Keratinocyte (primary cell): ENCODE measurements around the gene DES. TPM values are rescaled to one million over a fixed set of nuclear protein-coding genes. Genes with fewer than 3 reads are reported as not detected.

Source experiments
- DNase-seq: peaks from one replicate; pipeline ENCODE4 v3.0.0-alpha.2; 2011; ENCODE audit warnings: low read depth, missing footprints, low spot score
- FAIRE-seq: peaks from 2 replicates; lab custom pipeline; 2011; peaks lifted over from hg19 to GRCh38; lab: Jason Lieb, UNC
- H2AFZ ChIP-seq: 2 replicates; pipeline ENCODE4 v1.6.0; 2012; ENCODE audit warnings: low read length, control low read depth, inconsistent platforms; ENCODE audit not compliant: control insufficient read depth
- H3K27ac ChIP-seq: 2 replicates; pipeline ENCODE4 v1.5.1; 2011; ENCODE audit warnings: low read length; ENCODE audit not compliant: control insufficient read depth, insufficient read depth
- H3K27me3 ChIP-seq: 3 replicates; pipeline ENCODE4 v1.6.0; 2011; ENCODE audit warnings: low read length; ENCODE audit not compliant: control insufficient read depth, insufficient read depth; ENCODE audit errors: extremely low read depth
- H3K36me3 ChIP-seq, 2 experiments: 2 replicates in 1 of 2; 3 replicates in 1 of 2; pipeline ENCODE4 v1.5.1; 2011; ENCODE audit warnings: low read length in 2 of 2, mild to moderate bottlenecking in 1 of 2; ENCODE audit not compliant: control insufficient read depth in 2 of 2, insufficient read depth in 2 of 2; ENCODE audit errors: extremely low read depth in 1 of 2
- H3K4me1 ChIP-seq: 3 replicates; pipeline ENCODE4 v1.5.1; 2011; ENCODE audit warnings: low read length; ENCODE audit not compliant: control insufficient read depth, insufficient read depth; ENCODE audit errors: extremely low read depth
- H3K4me2 ChIP-seq: 3 replicates; pipeline ENCODE4 v1.6.0; 2011; ENCODE audit warnings: low read depth, low read length; ENCODE audit not compliant: control insufficient read depth, insufficient read depth; ENCODE audit errors: extremely low read depth
- H3K4me3 ChIP-seq, 3 experiments: fragments of 200-600 bp in 1 of 3; sonication (generic) in 1 of 3; 2 replicates in 2 of 3; 3 replicates in 1 of 3; pipeline ENCODE4 v1.5.1; 2011 to 2016; ENCODE audit warnings: low read length in 3 of 3, mild to moderate bottlenecking in 3 of 3, control low read depth in 2 of 3, inconsistent platforms in 1 of 3, low read depth in 1 of 3, mixed read lengths in 1 of 3, mixed run types in 1 of 3, moderate library complexity in 1 of 3; ENCODE audit not compliant: control insufficient read depth in 2 of 3, insufficient read depth in 2 of 3; ENCODE audit errors: extremely low read depth in 1 of 3
- H3K79me2 ChIP-seq: 2 replicates; pipeline ENCODE4 v1.6.0; 2012; ENCODE audit warnings: low read length; ENCODE audit not compliant: control insufficient read depth, insufficient read depth
- H3K9ac ChIP-seq: 3 replicates; pipeline ENCODE4 v1.6.0; 2011; ENCODE audit warnings: low read length; ENCODE audit not compliant: control insufficient read depth, insufficient read depth; ENCODE audit errors: extremely low read depth
- H3K9me1 ChIP-seq: 3 replicates; pipeline ENCODE4 v1.6.0; 2011; ENCODE audit warnings: low read length; ENCODE audit not compliant: control insufficient read depth, insufficient read depth; ENCODE audit errors: extremely low read depth
- H3K9me3 ChIP-seq: 2 replicates; pipeline ENCODE4 v1.5.1; 2012; ENCODE audit warnings: low read depth, low read length; ENCODE audit not compliant: control insufficient read depth
- H4K20me1 ChIP-seq: 3 replicates; pipeline ENCODE4 v1.6.0; 2011; ENCODE audit warnings: low read length; ENCODE audit not compliant: control insufficient read depth, insufficient read depth; ENCODE audit errors: extremely low read depth
- CTCF ChIP-seq, 3 experiments: IDR thresholded peaks in 1 of 3; conservative IDR thresholded peaks in 1 of 3; optimal IDR thresholded peaks in 1 of 3; 2 replicates in 2 of 3; 3 replicates in 1 of 3; pipeline versions ENCODE3 to v1.5.1; 2011; ENCODE audit warnings: low read length in 3 of 3, mild to moderate bottlenecking in 3 of 3, moderate library complexity in 2 of 3, control low read depth in 1 of 3, inconsistent platforms in 1 of 3; ENCODE audit not compliant: insufficient read depth in 2 of 3; ENCODE audit errors: extremely low read depth in 1 of 3
- EZH2 ChIP-seq: IDR thresholded peaks from one replicate; pipeline ENCODE4 v1.6.1; 2012; ENCODE audit warnings: inconsistent platforms, mild to moderate bottlenecking, low read length, moderate library complexity
- dilution Hi-C: fragments of 300-500 bp; cut with MboI; formaldehyde crosslinking; loops from one replicate; pipeline ENCODE4 v1.7.0; 2020; ENCODE audit warnings: low sequenced_read_pairs; ENCODE audit not compliant: extremely low pct_ligation_motif_present
- polyA plus RNA-seq, 5 experiments: library from polyadenylated mRNA; depleted of rRNA in 3 of 5; stranded (reverse) in 3 of 5; stranded (forward) in 1 of 5; unstranded in 1 of 5; fragments of >200 nt; gene quantifications; 1 replicate in 1 of 5; 2 replicates in 3 of 5; 3 replicates in 1 of 5; pipeline versions ENCODE4 v1.2.1 to v1.2.3, GENCODE V29; 2011 to 2012; ENCODE audit warnings: missing spikeins in 2 of 5, low read depth in 1 of 5, low replicate concordance in 1 of 5

Gene DES
- polyA plus RNA-seq, 1 donor (not counting 4 experiments of a cell fraction or from before 2014, with no cell fraction given): not detected

- Histone ChIP-seq H3K79me2 (no peaks in the 10 kb centered on the region), H4K20me1 (no peaks in the 10 kb centered on the region), H3K4me2 (no peak overlapping the region), H3K9me1 (no peaks in the 10 kb centered on the region), H3K4me1 (no peaks in the 10 kb centered on the region), H3K9me3 (peaks cover 2% of the 10 kb centered on the region), H3K9ac (no peak overlapping the region), H3K4me3 (no peak overlapping the region), H3K27ac (no peak overlapping the region), H3K27me3 (peaks cover 4% of the 10 kb centered on the region), H2AFZ (no peak overlapping the region), H3K36me3 (no peaks in the 10 kb centered on the region)
- dilution Hi-C loops: no loop called here
- TF ChIP-seq CTCF (optimal IDR thresholded peaks at IDR 0.05 in 1 of 3, IDR thresholded peaks at IDR 0.05 in 1 of 3, conservative IDR thresholded peaks at IDR 0.05 in 1 of 3; ENCODE audit: extremely low read depth in 1 of 3, insufficient read depth in 2 of 3, low read length in 3 of 3): no peak
- no peak for TF ChIP-seq EZH2
- DNase-seq: no peak
- FAIRE-seq: no peak
Measured at GRCh38 chr2:219408631-219409030, 9.5 kb upstream of the DES start.

GRCh38 chr2:219409619-219410018, 8.6 kb upstream of the DES start:
- H3K4me1 ChIP-seq: no peaks in the 10 kb centered on the region
- H3K36me3 ChIP-seq: no peaks in the 10 kb centered on the region
- DNase-seq (no peak), FAIRE-seq (no peak)
- no peak overlapping the region for H3K4me3 ChIP-seq
- peaks cover 2% of the 10 kb centered on the region for H3K9me3 ChIP-seq
- dilution Hi-C loops: no loop called here
- no peak overlapping the region for H3K9ac ChIP-seq
- H3K27me3 ChIP-seq: peaks cover 4% of the 10 kb centered on the region
- no peaks in the 10 kb centered on the region for H3K79me2 ChIP-seq
- no peak overlapping the region for H2AFZ ChIP-seq
- H3K9me1 ChIP-seq: no peaks in the 10 kb centered on the region
- no peaks in the 10 kb centered on the region for H4K20me1 ChIP-seq
- no peak overlapping the region for H3K4me2 ChIP-seq
- TF ChIP-seq EZH2 (no peak), CTCF (optimal IDR thresholded peaks at IDR 0.05 in 1 of 3, IDR thresholded peaks at IDR 0.05 in 1 of 3, conservative IDR thresholded peaks at IDR 0.05 in 1 of 3; ENCODE audit: extremely low read depth in 1 of 3, insufficient read depth in 2 of 3, low read length in 3 of 3) (no peak)
- H3K27ac ChIP-seq: no peak overlapping the region
